ENCODE results near the gene TMEM233.

TMEM233 gene

GRCh38 chr12:119661882-119662281 lies 68.3 kb downstream of the TMEM233 start:
- Histone ChIP-seq H3K4me1 (peaks cover 19 to 28% (median 20%) of the 10 kb centered on the region in 10 experiments), H3K9ac (no peak overlapping the region), H3K27ac (no peak overlapping the region), H3K4me3 (no peak overlapping the region), H3K36me3 (no peaks in the 10 kb centered on the region), H3K9me3 (replicated peaks in 1 of 11) (no peaks in the 10 kb centered on the region), H4K20me1 (no peaks in the 10 kb centered on the region), H3K4me2 (no peak overlapping the region), H3K27me3 (no peaks in the 10 kb centered on the region)
- TF ChIP-seq Cebpa-rat (IDR thresholded peaks at IDR 0.05), result no peak

- no peak overlapping the region for H3K9ac ChIP-seq
- TF ChIP-seq Cebpa-rat (IDR thresholded peaks at IDR 0.05), result no peak
- H3K4me2 ChIP-seq, result peak overlapping the region in 2 of 11 experiments; percentile 84 to 93; a peak in 2 of 22 replicates
- no peaks in the 10 kb centered on the region for H3K27me3 ChIP-seq
- H3K27ac ChIP-seq, result 0 out of 22 replicates have a peak overlapping the region, but pooled peaks of 1 of the 11 experiments have one; percentile 56
- no peaks in the 10 kb centered on the region for H3K9me3 ChIP-seq (replicated peaks in 1 of 11)
- peaks cover 0 to 1% (median 0%) of the 10 kb centered on the region in 11 experiments; a peak in 2 of 22 replicates for H4K20me1 ChIP-seq
- H3K36me3 ChIP-seq, result peaks cover 0 to 3% (median 2%) of the 10 kb centered on the region in 11 experiments; a peak in 7 of 22 replicates
- peaks cover 33 to 43% (median 37%) of the 10 kb centered on the region in 10 experiments for H3K4me1 ChIP-seq
- H3K4me3 ChIP-seq, result no peak overlapping the region
Measured at GRCh38 chr12:119664642-119665041, 71.1 kb downstream of the TMEM233 start.

DNA sequence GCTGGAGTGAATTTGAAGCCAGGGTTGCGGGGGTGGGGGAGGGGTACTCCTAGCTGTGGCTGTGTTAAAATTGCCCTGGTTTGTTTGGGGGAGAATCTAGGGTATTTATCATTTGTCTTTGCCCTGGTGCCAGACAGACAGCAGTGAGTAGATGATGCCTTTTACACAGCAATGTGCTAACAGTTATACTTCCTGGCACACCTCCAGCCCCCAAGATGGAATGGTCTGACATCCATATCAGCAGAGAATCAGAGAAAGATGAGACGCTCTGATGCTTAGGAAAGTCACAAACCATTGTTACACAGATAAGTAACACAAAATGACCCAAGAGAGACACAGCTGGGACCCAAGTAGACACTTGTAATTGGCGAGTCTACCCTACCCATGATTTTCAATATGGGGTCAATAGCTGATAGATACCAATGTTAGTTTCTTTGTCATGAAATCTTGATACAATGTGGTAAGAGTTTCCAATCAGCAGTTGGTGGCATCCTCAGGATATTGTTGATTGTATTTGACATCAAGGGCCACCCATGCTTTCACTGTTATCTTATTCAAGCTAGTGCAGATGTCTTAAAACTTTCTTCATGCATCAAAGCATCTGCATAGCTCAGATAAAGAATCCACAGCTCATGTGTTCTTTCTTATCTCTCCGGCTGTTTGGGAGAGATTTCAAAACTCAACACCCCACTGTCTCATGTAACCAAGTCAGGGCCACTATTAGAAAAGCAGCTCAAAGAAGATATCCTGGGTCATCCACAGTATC lies 71.8 kb downstream of the TMEM233 start:
- Histone ChIP-seq H3K4me1 (peaks cover 39 to 47% (median 42%) of the 10 kb centered on the region in 10 experiments), H3K9me3 (replicated peaks in 1 of 11) (no peaks in the 10 kb centered on the region), H3K36me3 (peaks cover 0 to 10% (median 9%) of the 10 kb centered on the region in 11 experiments; a peak in 11 of 22 replicates), H3K9ac (peak overlapping the region in 1 of 11 experiments; percentile 89; a peak in 2 of 22 replicates), H3K4me2 (peak overlapping the region; percentile 81 to 97 (median 90); a peak in 21 of 22 replicates), H4K20me1 (peaks cover 0 to 8% (median 0%) of the 10 kb centered on the region in 11 experiments; a peak in 3 of 22 replicates), H3K4me3 (no peak overlapping the region), H3K27me3 (no peaks in the 10 kb centered on the region), H3K27ac (peak overlapping the region in 2 of 11 experiments; percentile 12 to 56; a peak in 3 of 22 replicates)
- no peak for TF ChIP-seq Cebpa-rat (IDR thresholded peaks at IDR 0.05)

DNA sequence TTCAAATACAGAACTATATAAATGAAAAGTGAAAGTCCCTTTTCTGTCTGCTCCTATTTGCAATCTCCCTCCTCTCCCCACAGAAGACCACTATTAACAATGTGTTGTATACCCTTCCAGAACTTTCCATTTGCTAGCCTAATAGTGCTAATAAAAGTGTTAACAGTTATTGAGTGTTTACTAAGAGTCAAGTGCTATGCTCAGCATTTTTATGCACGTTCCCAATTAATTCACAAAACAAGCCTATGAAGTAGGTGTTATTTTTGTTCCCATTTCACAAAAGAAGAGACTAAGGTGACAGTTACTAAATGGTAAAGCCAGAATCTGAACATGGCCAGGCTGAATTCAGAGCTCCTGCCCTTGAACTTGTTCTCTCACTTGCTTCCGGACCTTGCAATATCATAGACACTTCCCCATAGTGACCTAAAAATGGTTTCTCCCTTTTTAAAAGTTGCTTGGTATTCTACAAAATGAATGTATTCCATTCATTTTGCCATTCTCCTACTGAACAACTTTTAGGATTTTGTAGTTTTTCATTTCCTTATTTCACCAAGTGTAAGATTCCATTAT lies 72.7 kb downstream of the TMEM233 start:
- TF ChIP-seq Cebpa-rat (IDR thresholded peaks at IDR 0.05), result no peak
- no peaks in the 10 kb centered on the region for H3K27me3 ChIP-seq
- no peaks in the 10 kb centered on the region for H3K9me3 ChIP-seq (replicated peaks in 1 of 11)
- peak overlapping the region; percentile 81 to 97 (median 90) for H3K4me2 ChIP-seq
- H3K4me3 ChIP-seq, result peak overlapping the region in 9 of 10 experiments; percentile 83 to 97 (median 85); a peak in 13 of 20 replicates
- H3K36me3 ChIP-seq, result peaks cover 9 to 20% (median 17%) of the 10 kb centered on the region in 11 experiments; a peak in 20 of 22 replicates
- H3K4me1 ChIP-seq, result peaks cover 41 to 56% (median 47%) of the 10 kb centered on the region in 10 experiments
- peak overlapping the region in 3 of 11 experiments; percentile 89 to 95 (median 91); a peak in 4 of 22 replicates for H3K9ac ChIP-seq
- H4K20me1 ChIP-seq, result peaks cover 0 to 8% (median 0%) of the 10 kb centered on the region in 11 experiments; a peak in 7 of 22 replicates
- peak overlapping the region in 3 of 11 experiments; percentile 7 to 56 (median 12); a peak in 3 of 22 replicates for H3K27ac ChIP-seq

DNA sequence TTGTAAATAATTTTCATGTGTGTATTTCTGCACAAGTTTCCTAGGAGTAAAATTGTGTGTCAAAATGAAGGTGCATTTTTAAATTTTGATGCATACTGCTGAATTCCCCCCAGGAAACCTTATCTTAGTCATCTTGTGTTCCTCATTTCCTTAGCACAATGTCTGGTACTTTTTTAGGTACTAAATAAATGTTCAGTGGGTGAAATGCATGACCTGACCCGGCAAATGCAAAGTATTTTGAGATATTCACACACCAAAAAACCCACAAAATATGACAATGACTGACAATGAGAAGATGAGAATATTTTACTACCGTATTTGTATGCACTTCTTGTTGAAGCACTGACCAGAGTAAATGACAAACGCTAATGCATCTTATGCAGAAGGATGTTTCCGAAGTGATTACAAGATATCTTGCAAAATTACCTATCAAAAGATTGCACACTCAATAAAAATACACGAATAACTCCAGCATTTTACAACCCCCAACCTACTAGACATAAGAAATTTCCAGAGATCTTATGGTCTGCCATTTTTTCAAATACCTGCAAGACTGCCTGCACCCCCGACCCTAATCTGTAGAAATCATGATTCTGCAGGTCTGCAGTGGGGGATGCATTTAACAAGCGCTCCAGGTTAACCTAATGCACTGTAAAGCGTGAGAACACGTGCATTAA lies 73.5 kb downstream of the TMEM233 start:
- Histone ChIP-seq H3K9ac (peak overlapping the region; percentile 89 to 95 (median 93); a peak in 21 of 22 replicates), H3K9me3 (replicated peaks in 1 of 11) (no peaks in the 10 kb centered on the region), H3K4me3 (peak overlapping the region; percentile 83 to 97 (median 87)), H4K20me1 (peaks cover 0 to 14% (median 0%) of the 10 kb centered on the region in 11 experiments; a peak in 7 of 22 replicates), H3K4me2 (peak overlapping the region; percentile 81 to 97 (median 90)), H3K27ac (peak overlapping the region in 8 of 11 experiments; percentile 91 to 96 (median 94); a peak in 13 of 22 replicates), H3K4me1 (peaks cover 41 to 58% (median 47%) of the 10 kb centered on the region in 10 experiments), H3K36me3 (peaks cover 17 to 27% (median 24%) of the 10 kb centered on the region in 11 experiments; a peak in 21 of 22 replicates), H3K27me3 (no peaks in the 10 kb centered on the region)
- no peak for TF ChIP-seq Cebpa-rat (IDR thresholded peaks at IDR 0.05)

GRCh38 chr12:119667577-119668323 lies 74.2 kb downstream of the TMEM233 start, which contains the start of gene PRKAB1:
Gene PRKAB1, plus strand, starts transcription at chr12:119668133. Its CDS starts 112 bp downstream, at chr12:119668245.
- peaks cover 44 to 64% (median 49%) of the 10 kb centered on the region in 10 experiments for H3K4me1 ChIP-seq
- peak within 1 kb of the TSS; percentile 81 to 97 (median 90) for H3K4me2 ChIP-seq
- peaks cover 24 to 34% (median 31%) of the 10 kb centered on the region in 11 experiments for H3K36me3 ChIP-seq
- TF ChIP-seq Cebpa-rat (IDR thresholded peaks at IDR 0.05), result peak in 3 of 11 experiments; percentile 68 to 81 (median 78); a peak in 6 of 22 replicates
- peak within 1 kb of the TSS; percentile 83 to 97 (median 87) for H3K4me3 ChIP-seq
- no peaks in the 10 kb centered on the region for H3K9me3 ChIP-seq (replicated peaks in 1 of 11)
- peak within 1 kb of the TSS; percentile 88 to 96 (median 93) for H3K27ac ChIP-seq
- H3K27me3 ChIP-seq, result no peaks in the 10 kb centered on the region
- peaks cover 0 to 20% (median 4%) of the 10 kb centered on the region in 11 experiments; a peak in 9 of 22 replicates for H4K20me1 ChIP-seq
- H3K9ac ChIP-seq, result peak within 1 kb of the TSS; percentile 89 to 95 (median 93)

GRCh38 chr12:119668324-119668841 lies 74.8 kb downstream of the TMEM233 start:
- Histone ChIP-seq H3K27ac (peak overlapping the region; percentile 88 to 96 (median 93)), H3K9me3 (replicated peaks in 1 of 11) (no peaks in the 10 kb centered on the region), H3K36me3 (peaks cover 30 to 40% (median 37%) of the 10 kb centered on the region in 11 experiments), H3K9ac (peak overlapping the region; percentile 89 to 95 (median 93)), H4K20me1 (peaks cover 0 to 25% (median 8%) of the 10 kb centered on the region in 11 experiments; a peak in 10 of 22 replicates), H3K27me3 (no peaks in the 10 kb centered on the region), H3K4me1 (peaks cover 50 to 71% (median 55%) of the 10 kb centered on the region in 10 experiments), H3K4me2 (peak overlapping the region; percentile 75 to 95 (median 85)), H3K4me3 (peak overlapping the region; percentile 83 to 97 (median 87))
- TF ChIP-seq Cebpa-rat (IDR thresholded peaks at IDR 0.05), result no peak
